Measurements from ENCODE around the gene INAFM2. TPM values are rescaled to one million over a fixed set of nuclear protein-coding genes. Genes with fewer than 3 reads are reported as not detected.

Gene INAFM2
- total RNA-seq, 1 experiment from 2014 or later = 23.4 TPM

DNA sequence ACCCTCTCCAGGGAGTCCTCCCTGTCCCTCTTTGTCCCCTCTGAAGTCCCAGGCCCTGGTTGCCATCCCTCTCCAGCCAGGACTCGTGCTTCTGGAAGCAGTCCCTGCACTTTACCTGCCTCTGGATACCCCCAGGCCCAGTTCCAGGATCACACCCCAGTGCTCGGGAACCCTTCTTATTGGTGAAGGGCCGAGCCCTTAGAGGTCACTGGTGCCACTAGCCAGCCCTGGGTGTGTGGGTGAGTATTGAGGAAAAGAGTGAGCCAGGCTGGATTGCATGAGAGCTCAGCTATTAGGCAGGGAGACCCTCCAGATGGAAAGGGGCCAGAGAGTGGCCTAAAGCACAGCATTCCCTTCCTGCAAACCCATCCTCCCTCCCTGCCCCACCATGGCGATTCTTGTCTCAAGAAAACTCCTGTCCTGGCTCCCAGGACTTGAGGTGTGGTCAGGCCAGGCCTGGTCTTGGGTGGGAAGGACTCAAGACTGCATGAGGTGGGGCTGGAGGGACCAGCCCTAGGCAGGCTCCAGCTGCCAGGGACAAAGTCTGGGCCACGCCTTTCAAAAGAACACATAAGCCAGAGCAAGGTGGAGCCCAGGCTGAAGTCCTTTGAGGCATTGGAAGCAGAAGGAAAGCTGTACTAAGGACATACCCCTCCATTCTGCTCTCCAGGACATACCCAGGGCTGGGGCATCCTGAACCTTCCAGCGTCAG lies 22.5 kb downstream of the INAFM2 start:
- DNase-seq = no peak
- Histone ChIP-seq H3K27ac (no peak overlapping the region), H3K9me3 (replicated peaks) (no peaks in the 10 kb centered on the region), H3K27me3 (peaks cover 13% of the 10 kb centered on the region; the same call in 1 of the 2 replicates), H3K36me3 (no peaks in the 10 kb centered on the region), H3K4me1 (peaks cover 12% of the 10 kb centered on the region), H3K4me3 (no peak overlapping the region)

DNA sequence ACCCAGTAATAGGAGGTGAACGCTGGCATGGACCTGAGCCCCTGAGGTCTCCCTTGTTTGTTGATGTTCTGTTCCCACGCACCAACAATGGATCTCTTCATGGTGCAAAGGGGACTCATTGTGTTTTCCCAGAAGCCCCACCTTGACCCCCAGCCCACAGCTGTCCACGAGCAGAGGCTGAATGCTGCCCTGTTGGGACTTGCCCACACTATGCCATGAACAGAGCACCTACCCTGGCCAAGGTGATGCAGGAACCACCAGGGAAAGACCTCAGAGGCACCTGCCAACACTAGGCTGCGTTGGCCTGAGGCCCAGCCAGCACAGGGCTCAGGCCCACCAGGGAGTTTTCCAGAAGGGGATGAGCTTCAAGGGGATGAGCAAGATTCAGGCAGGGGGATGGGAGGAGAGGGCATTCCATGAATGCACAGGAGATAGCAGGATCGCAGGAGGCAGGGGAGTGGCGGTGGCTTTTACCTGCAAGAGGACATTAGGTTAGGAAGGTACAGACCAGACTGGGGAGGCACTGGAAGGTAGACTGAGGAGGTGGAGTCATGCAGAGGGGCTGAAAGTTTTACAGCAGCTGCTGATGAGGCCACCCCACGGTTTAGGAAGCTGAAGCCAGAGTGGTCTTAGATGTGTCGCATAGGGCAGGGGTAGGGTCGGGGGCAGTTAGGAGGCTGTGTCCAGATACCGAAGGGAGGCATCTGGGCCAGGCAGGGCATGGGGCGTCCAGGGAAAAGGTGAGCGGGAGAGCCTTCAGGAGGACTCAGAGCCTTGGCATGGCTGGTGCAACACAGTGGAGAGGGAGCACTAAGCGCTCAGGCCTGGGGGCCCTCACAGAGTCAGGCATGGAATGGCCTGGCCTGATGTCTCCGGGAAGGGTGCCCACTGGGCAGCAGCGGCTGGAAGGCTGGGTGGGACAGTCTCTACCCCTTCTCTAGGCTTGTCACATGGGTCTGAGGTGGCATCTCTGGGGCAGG lies 23.4 kb downstream of the INAFM2 start:
- DNase-seq = no peak
- no peak overlapping the region for H3K27ac ChIP-seq
- H3K4me1 ChIP-seq = peaks cover 3% of the 10 kb centered on the region
- no peaks in the 10 kb centered on the region for H3K9me3 ChIP-seq (replicated peaks)
- H3K36me3 ChIP-seq = no peaks in the 10 kb centered on the region
- no peak overlapping the region for H3K4me3 ChIP-seq
- H3K27me3 ChIP-seq = peaks cover 15% of the 10 kb centered on the region; the same call in 1 of the 2 replicates

DNA sequence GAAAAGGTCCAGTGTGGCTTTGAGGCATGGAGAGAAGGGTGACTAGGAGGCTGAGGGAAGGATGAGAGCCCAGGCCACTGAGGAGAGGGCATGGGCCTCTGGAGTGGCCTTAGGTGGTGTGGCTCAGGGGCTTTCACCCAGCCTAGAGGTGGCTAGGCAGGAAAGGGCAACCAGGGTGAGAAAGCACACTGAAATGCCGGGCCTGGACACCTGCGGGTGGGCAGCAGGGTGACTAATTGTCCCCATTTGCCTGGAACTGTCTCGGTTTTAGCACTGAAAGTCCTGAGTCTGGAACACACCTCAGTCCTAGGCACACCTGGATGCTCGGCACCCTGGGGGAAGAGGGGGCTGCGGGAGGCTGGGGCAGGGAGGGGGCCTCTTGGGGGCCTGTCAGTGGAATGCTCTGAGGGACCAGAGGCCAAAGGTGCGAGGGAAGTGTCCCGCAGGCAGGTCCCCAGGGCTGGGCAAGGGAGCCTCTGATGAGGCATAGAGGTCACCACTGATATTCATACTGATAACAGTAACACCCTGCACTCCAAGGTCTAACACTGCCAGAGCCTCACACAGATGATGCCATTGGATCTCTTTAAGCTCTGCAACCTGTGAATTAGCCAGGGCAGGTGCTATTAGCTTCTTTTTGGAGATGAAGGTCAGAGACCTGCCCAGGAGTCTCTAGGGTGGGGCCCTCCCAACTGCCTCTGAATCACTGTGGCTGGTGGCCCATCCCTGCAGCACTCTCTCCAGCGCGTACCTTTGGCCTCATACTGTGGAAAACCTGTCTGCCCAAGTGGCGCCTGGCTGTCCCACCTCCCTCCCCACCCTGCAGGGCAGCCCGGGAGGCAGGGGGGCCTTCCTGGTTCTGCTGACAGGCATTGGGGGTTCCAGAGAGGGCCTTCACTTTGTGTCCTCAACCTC lies 24.3 kb downstream of the INAFM2 start:
- Histone ChIP-seq H3K4me3 (no peak overlapping the region), H3K27me3 (peaks cover 15% of the 10 kb centered on the region; the same call in 1 of the 2 replicates), H3K27ac (no peak overlapping the region), H3K36me3 (no peaks in the 10 kb centered on the region), H3K4me1 (no peaks in the 10 kb centered on the region; the same call in 1 of the 2 replicates), H3K9me3 (replicated peaks) (no peaks in the 10 kb centered on the region)
- DNase-seq = no peak

DNA sequence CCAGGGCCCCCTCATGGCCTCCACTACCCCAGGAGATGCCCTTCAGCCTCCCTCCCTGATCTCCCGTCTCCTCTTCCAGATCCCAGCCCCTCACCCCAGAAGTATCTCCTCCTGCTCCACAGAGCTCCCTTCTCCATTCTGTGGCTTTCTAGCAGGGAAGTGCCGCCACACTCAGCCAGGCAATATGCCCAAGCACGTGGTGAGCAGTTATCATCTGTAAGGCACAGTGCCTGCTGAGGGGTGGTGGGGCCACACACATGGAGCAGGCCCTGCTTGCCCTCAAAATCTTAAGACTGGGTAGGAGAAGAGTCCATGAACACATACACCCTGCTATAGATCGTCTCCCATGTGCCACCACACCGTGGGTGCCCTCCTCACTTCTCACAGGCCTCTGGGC lies 25.0 kb downstream of the INAFM2 start:
- Histone ChIP-seq H3K36me3 (no peaks in the 10 kb centered on the region), H3K27me3 (peaks cover 15% of the 10 kb centered on the region; the same call in 1 of the 2 replicates), H3K9me3 (replicated peaks) (no peaks in the 10 kb centered on the region), H3K27ac (no peak overlapping the region), H3K4me1 (no peaks in the 10 kb centered on the region; the same call in 1 of the 2 replicates), H3K4me3 (no peak overlapping the region)
- DNase-seq = no peak

DNA sequence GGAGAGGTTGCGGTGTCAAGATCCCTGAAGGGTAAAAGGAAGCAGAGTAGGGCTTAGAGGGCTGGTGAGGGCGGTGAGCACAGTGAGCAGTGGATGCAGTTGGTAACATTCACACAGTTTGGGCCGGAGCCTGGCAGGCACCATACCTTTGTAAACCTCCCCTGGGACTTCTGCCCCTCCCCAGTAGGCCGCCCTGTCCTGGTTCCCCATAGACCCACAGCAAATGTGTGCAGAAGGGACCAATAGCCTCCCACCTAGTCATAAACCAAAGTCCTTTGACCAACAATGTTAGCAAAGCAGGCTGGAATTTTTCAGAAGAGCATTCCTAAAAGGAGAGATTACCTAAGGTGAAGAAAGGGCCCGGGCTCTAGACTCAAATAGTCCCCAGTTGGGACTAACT lies 25.7 kb downstream of the INAFM2 start:
- no peak overlapping the region for H3K4me3 ChIP-seq
- no peaks in the 10 kb centered on the region for H3K9me3 ChIP-seq (replicated peaks)
- no peaks in the 10 kb centered on the region; the same call in 1 of the 2 replicates for H3K4me1 ChIP-seq
- peaks cover 15% of the 10 kb centered on the region; the same call in 1 of the 2 replicates for H3K27me3 ChIP-seq
- no peak for DNase-seq
- H3K27ac ChIP-seq = no peak overlapping the region
- H3K36me3 ChIP-seq = no peaks in the 10 kb centered on the region

DNA sequence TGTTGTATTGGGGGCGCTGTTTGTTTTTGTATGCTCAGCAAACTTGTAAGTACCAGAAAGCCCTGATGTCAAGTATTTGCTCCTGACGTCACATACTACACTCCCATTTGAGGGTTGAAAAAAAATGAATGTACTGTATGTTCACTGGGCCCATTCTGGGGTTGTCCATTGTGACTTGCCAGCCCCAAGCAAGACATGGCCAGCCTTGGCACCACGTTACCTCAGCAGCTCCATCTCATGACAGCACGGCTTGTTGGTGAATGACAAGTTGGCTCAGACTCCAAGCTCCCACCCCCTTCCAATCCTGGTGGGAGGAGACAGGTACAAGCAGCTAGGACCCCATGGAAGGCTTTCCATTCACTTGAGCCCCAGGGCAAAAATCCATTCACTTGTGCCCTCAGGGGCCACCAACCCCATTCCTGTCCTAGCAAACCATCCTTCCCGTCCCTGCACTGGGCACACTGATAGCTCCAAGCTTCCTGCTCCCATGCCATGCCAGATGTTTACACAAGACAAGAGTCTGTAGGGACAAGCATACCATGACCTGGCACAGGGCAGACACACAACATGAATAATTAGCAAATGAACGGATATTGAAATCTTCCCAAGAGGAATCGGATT lies 28.9 kb downstream of the INAFM2 start:
- Histone ChIP-seq H3K27me3 (peaks cover 15% of the 10 kb centered on the region; the same call in 1 of the 2 replicates), H3K4me3 (no peak overlapping the region), H3K9me3 (replicated peaks) (no peaks in the 10 kb centered on the region), H3K36me3 (no peaks in the 10 kb centered on the region), H3K4me1 (peaks cover 3% of the 10 kb centered on the region; the same call in 1 of the 2 replicates), H3K27ac (no peak overlapping the region)
- DNase-seq = no peak

DNA sequence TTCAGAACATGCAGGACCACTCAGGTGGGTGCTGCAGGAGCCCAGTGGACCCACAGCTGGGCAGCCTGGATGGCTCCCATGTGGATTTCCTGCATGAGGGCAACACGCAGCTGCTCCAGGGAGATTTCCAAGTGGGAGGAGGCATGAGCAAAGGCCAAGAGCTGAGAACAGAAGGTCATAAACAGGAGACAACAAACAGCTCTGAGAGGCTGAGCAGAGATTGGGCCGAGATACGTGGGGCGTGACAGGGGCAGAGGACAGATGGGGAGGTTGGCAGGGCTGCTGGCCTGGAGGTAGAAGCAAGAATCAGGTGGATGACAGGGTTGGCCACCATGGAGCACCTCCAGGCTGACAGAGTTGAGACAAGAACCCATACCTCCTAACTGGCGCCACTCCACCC lies 30.2 kb downstream of the INAFM2 start:
- H3K36me3 ChIP-seq = no peaks in the 10 kb centered on the region
- no peak for DNase-seq
- H3K27me3 ChIP-seq = peaks cover 17% of the 10 kb centered on the region
- H3K27ac ChIP-seq = no peak overlapping the region
- H3K4me1 ChIP-seq = peaks cover 6% of the 10 kb centered on the region; the same call in 1 of the 2 replicates
- no peak overlapping the region for H3K4me3 ChIP-seq
- H3K9me3 ChIP-seq (replicated peaks) = no peaks in the 10 kb centered on the region

DNA sequence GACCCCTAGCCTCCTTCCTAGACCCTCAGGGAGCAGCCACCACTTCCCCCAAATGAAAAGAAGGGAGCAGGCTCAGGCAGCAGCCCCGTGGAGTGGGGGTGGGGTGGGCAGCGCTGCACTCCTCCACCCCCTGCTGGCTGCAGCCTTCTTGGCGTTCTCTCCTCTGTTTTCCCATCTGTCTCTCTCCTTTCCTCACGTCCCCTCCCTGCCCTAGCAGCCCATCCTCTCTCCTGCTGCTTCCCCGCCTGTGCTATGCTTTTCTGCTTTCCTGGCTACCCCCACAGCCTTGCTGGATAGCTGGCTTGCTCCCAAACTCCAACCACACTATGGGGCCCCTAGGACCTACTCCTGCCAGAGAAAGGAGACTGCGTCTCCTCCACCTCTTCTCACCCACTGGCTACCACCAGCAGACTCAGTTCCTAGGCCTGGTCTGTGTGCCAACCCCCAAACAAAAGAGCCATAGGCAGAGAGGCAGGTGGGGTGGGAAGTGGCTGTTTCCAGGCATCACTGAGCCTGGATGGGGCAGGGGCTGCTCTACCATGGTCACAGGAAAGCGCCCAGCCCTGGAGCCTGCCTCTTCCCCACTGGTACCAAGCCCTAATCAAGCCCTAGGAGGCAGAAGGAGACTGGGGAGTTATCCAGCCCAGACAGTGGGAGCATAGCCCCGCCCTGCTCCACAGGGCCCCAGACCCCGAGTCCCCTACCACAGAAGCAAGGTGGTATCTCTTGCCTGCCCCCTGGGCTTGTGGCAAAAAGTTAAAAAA lies 31.1 kb downstream of the INAFM2 start:
- Histone ChIP-seq H3K27ac (no peak overlapping the region), H3K4me3 (no peak overlapping the region), H3K9me3 (replicated peaks) (no peaks in the 10 kb centered on the region), H3K36me3 (no peaks in the 10 kb centered on the region), H3K4me1 (peaks cover 7% of the 10 kb centered on the region; the same call in 1 of the 2 replicates), H3K27me3 (peaks cover 15% of the 10 kb centered on the region)
- peak; percentile 58 to 69 for DNase-seq

DNA sequence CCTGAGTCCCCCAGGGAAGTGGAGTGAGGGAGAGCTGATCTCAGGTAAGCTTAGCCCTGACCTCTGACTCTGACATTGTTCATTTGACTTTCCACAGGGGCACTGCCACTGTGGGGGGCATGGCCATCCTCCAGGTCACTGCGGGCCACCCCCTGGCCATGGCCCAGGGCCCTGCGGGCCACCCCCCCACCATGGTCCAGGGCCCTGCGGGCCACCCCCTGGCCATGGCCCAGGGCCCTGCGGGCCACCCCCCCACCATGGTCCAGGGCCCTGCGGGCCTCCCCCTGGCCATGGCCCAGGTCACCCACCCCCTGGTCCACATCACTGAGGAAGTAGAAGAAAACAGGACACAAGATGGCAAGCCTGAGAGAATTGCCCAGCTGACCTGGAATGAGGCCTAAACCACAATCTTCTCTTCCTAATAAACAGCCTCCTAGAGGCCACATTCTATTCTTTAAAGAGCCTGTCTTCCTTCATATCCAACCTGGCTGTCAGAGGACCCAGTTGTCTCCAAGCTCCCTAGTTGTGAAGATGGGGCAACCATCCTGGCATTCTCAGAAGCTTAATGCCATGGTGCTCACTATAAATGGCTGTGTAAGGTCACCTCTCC lies 32.6 kb downstream of the INAFM2 start:
- Histone ChIP-seq H3K4me1 (peaks cover 7% of the 10 kb centered on the region; the same call in 1 of the 2 replicates), H3K27me3 (peaks cover 7% of the 10 kb centered on the region; the same call in 1 of the 2 replicates), H3K27ac (no peak overlapping the region), H3K36me3 (no peaks in the 10 kb centered on the region), H3K9me3 (replicated peaks) (no peaks in the 10 kb centered on the region), H3K4me3 (no peak overlapping the region)
- DNase-seq = no peak

DNA sequence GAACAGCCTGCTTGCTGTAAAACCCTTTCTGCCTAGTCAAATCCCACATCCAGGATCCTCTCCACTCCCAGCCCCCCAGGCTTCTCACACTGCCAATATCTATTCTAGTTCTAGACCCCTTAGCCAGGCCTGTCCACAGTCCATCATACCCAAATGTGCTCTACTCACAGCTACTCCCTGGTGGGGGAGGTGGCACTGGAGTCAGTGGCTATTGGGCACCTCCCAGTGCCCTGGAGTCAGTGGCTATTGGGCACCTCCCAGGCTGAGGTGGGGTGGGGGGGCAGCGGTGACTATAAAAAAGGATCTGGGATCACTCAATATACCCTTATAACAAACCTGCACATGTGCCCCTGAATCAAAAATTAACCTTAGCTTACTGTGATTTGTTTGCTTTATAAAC lies 33.8 kb downstream of the INAFM2 start:
- Histone ChIP-seq H3K4me3 (no peak overlapping the region), H3K36me3 (no peaks in the 10 kb centered on the region), H3K27ac (no peak overlapping the region), H3K27me3 (peaks cover 5% of the 10 kb centered on the region; the same call in 1 of the 2 replicates), H3K4me1 (peaks cover 7% of the 10 kb centered on the region; the same call in 1 of the 2 replicates), H3K9me3 (replicated peaks) (no peaks in the 10 kb centered on the region)
- no peak for DNase-seq

DNA sequence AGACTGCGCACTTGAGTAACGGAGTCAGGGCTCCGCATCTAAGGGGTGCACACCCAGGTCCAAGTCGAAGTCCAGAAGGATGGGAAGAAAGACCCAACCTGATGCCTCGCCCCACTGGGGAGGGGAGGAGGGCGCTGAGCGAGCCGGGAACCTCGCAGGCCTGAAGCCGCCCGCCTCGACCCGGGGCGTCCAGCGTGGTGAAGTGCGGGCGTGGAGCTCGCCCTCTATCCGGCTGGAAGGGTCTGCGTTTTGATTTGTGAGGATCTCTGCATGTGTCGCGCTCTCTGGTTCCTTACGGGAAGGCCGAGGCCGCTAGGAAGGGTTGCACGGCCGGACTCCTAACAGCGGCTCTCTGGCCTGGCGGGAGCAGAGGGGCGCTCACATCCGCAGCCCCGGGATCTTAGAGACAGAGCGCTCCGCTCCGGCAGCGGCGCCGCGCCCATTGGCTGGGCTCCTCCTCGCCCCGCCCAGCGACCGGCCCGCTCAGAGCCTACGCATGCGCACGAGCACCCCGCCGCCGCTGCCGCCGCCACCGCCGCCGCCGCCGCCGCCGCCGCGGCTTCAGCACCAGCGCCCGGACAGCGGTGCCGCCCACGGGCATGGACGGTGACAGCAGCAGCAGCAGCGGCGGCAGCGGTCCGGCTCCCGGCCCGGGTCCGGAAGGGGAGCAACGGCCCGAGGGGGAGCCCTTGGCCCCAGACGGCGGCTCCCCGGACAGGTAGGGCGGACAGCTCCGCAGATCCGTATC lies 34.4 kb downstream of the INAFM2 start, which contains the start of gene DISP2:
DISP2 (plus strand) TSS at position 497 of the 748 bp plus-strand sequence; CDS start at position 600, 103 bp downstream.
- no peak within 1 kb of the TSS for H3K27ac ChIP-seq

More for the DNA sequence above, 34.4 kb downstream of the INAFM2 start, which contains the start of gene DISP2:
- Histone ChIP-seq H3K4me1 (peaks cover 7% of the 10 kb centered on the region; the same call in 1 of the 2 replicates), H3K36me3 (no peaks in the 10 kb centered on the region), H3K27me3 (peaks cover 5% of the 10 kb centered on the region; the same call in 1 of the 2 replicates), H3K9me3 (replicated peaks) (no peaks in the 10 kb centered on the region), H3K4me3 (peak within 1 kb of the TSS; percentile 56)
- DNase-seq = peak; percentile 85 to 92
